HT1080 (cell line): Measurements from ENCODE around the gene CD99. TPM values are rescaled to one million over a fixed set of nuclear protein-coding genes. Genes with fewer than 3 reads are reported as not detected.

Source experiments
- DNase-seq: peaks from one replicate; pipeline ENCODE4 v3.0.0-alpha.2; 2015; ENCODE audit warnings: low read depth
- polyA plus RNA-seq, 2 experiments: library from polyadenylated mRNA; depleted of rRNA; stranded (reverse); fragments of >200 nt; gene quantifications; 2 replicates each; pipeline ENCODE4 v1.2.3, GENCODE V29; 2015
- total RNA-seq: library from RNA; depleted of rRNA; stranded (reverse); fragments of >200 nt; shearing (Covaris generic); gene quantifications from 2 replicates; pipeline ENCODE4 v1.2.3, GENCODE V29; 2014; rRNA removed

The CD99 gene, protein sequence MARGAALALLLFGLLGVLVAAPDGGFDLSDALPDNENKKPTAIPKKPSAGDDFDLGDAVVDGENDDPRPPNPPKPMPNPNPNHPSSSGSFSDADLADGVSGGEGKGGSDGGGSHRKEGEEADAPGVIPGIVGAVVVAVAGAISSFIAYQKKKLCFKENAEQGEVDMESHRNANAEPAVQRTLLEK
- total RNA-seq, result 223 and 276 TPM in 2 replicates
- 434 and 451 TPM in 2 replicates for polyA plus RNA-seq (2015; cell fraction: cytosol; rRNA removed)
- polyA plus RNA-seq (2015; cell fraction: nucleus; rRNA removed), result 155 and 175 TPM in 2 replicates

DNA sequence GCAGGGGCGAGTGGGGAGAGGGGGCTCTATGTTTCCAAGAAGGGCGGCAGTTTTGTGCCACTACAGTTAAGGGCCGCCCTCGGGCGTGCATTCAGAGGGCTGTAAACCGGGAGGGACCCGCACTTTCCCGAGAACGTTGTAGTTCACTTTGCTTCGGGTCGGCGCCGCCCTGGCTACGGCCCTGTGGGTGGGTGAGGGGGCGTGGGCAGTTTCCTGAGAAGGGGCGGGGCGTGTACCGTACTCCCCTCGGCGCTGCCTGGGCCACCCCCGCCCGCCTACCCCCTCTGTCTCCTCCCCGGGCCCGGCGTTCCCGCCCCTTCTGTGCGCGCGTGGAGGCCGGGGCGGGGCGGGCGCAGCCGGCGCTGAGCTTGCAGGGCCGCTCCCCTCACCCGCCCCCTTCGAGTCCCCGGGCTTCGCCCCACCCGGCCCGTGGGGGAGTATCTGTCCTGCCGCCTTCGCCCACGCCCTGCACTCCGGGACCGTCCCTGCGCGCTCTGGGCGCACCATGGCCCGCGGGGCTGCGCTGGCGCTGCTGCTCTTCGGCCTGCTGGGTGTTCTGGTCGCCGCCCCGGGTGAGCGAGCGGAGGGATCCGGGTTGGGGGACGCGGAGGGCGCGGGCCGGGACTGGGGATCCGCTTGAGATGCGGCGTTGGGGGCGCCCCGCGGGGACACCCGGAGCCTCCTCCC is at the start of gene CD99:
Gene CD99 (plus strand): TSS at position 440 of the 687 bp plus-strand sequence. CDS start 66 bp downstream, at position 506.
- DNase-seq, result peak; percentile 83

DNA sequence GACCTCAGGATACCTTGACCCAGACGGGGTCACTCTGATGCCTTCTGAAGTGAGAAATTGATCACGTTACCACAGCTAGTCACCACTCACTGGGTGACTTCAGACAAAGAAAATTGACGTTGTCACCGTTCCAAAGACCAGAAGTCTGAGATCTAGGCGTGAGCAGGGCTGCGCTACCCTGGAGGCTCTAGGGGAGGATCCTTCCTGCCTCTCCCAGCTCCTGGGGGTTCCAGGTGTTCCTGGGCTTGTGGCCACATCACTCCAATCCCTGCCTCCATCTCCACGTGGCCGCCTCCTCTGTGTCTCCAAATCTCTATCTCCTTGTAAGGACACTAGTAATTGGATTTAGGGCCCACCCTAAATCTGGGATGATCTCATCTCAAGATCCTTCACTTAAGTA is 48.9 kb upstream of the CD99 start:
- DNase-seq, result no peak

DNA sequence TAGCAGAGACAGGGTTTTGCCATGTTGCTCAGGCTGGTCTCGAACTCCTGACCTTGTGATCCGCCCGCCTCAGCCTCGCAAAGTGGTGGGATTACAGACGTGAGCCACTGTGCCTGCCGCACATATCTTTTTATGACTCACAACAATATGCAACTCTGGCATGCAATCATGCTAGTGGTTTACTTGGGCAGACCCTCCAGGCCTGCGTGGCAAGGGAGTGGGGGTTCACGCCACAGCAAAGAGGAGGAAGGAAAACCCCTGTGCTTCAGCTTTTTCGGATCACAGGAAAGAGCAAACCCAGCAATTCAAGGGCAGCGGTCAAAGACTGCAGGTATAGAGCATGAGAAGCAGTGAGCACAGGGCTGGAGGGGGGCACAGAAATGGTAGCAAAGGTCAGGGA is 48.3 kb upstream of the CD99 start:
- DNase-seq, result no peak

DNA sequence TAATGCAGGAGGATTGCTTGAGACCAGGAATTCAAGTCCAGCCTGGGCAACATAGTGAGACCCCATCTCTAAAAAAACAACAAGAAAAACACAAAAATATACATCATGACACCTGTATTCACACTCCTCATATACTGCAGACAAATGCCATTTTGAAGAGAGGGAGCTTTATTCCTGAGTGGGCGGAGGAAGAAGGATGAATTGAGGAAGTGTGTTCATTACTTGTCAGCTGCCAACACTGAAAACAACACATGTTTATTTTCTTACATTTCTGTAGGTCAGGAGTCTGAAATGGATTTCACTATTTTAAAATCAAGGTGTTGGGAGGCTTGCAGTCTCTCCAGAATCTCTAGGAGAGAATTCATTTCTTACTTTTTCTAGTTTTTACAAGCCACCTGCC is 47.2 kb upstream of the CD99 start:
- DNase-seq, result no peak

DNA sequence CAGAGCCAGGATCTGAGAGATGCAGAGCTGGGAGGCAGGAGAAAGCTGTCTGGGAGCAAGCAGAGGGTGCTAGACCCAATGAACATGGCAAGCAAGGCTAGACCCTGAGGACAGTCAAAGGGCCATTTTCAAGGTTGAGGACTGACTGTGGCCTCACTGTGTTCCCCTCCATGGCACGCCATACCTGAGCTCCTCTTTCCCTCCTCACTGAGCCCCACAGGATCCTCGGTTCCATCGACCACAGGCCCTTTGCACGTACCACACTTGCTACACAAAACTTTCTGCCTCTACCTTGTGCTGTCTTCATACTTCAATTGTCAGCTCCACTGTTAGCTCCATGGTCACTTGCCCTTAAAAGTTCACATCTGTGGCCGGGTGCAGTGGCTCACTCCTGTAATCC is 45.5 kb upstream of the CD99 start:
- no peak for DNase-seq

DNA sequence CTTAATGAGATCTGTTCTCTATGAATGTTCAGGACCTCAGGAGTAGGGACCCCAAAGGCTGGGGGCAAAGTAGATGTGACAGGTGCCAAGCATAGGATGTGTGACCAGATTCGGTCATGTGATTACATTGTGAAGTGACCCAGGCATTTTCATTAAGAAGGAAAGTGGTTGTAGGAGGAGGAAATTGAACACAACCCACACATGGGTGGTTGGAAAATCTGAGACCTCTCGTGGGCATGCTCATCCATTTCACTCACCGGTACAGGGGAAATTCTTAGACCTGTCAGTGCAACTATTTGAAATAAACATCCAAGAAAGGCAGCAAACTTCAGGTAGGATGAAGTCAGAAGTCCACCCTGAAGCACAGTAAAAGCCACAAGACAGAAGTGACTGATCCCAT is 43.5 kb upstream of the CD99 start:
- no peak for DNase-seq

DNA sequence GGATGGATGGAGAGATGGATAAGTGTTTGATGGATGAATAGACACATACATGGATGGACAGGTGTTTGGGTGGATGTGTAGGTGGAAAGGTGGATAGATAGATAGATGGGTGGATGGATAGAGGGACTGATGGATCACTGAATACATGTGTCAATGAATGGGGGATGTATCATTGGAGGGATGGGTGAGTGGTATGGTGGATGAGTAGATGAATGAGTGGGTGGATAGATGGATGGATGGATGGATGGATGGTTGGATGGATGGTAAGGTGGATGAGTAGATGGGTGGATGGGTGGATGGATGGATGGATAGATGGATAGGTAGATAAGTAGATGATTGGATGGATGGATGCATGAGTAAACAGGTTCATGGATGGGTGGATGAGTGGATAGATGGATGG is 41.1 kb upstream of the CD99 start:
- DNase-seq, result no peak

DNA sequence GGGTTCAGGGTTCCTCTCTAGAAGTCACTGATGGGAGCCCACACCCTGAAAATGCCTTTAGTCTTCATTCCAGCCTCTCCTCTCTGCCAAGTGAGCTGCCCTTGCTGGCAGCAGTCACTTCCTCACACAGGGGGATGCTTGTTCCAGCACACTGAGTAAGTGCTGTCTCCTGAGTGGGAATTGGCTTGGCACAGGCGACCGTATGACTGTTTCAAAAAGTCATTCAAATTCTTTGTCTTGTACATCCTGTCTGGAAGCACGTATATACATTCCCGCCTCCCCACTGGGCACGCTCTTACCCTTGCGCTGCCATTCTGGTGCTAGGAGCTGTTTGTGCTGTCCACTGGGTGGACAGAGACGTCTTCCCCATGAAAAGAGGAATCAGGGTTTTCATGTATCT is 40.2 kb upstream of the CD99 start:
- peak; percentile 53 for DNase-seq

DNA sequence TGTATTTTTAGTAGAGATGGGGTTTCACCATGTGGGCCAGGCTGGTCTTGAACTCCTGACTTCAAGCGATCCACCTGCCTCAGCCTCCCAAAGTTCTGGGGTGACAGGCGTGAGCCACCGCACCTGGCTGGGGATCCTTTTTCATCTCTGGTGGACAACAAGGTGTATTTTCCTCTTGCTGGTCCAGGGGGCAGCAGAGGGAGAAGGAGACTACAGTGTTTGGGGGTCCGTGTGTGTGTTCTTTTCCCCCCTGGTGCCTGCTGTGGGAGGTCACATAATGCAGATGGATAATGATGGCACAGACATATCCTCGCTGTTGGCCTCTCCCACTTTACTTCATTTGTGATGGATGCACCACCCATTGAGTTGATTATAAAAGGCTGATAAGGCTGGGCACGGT is 39.0 kb upstream of the CD99 start:
- DNase-seq, result no peak

DNA sequence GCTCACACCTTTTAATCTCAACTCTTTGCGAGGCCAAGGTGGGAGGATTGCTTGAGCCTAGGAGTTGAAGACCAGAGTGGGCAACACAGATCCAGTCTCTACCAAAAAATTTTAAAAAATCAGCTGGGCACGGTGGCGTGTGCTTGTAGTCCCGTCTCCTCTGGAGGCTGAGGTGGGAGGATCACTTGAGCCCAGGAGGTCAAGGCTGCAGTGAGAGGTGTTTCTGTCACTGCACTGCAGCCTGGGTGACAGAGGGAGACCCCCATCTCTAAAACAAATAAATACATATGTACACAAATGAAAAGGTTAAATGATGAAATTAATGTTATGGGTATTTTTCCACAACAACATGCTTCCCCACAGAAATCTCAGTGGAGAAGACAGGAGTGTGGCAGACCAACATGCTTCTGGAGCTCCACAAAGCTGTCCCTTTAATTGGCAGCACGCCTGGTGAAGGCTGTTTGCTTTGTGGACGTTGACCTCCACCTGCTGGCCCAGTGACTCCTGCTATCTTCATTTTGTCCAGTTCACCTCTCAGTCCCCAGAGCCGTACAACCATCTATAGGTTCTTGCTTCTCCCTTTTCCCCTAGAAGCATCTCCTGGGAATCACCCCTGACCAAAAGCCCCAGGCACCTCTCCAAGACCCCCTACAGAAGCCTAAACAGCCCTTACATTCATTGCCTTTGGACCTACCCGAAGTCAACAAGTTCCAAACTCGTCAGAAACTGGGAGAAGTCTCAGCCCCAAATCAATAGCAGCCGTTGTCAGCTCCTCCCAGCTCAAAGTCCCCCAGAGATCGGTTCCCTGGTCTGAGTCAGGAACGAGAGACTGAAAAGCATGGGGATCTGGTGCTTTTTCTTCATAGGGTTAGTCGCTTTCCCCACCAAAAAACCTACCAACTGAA is 36.4 kb upstream of the CD99 start:
- no peak for DNase-seq

DNA sequence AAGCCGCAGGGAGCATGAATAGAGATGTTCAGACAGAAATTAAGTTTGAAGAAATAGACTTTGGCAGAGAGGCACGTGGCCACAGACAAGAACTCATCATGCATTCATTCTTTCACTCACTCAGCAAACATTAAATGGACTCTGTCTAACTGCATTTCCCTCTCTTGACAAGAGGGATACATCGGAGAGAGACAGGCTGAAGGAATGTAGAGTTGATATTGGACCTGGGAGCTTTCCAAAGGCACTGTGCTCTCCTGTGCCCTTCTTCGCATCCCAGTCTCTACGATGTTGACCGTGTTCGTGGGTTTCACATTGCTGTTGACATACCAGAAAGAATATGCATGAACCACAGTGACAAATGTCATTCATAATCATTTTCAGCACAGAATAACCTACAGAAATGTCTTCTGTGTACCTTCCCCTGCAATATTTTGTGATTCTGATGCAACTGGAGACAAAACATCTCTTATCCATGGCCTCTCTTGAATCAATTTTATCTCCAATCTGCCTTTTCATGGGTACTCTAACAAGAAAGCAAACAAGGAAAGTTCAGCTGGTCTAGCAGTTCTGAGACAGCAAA is 34.7 kb upstream of the CD99 start:
- DNase-seq, result no peak

DNA sequence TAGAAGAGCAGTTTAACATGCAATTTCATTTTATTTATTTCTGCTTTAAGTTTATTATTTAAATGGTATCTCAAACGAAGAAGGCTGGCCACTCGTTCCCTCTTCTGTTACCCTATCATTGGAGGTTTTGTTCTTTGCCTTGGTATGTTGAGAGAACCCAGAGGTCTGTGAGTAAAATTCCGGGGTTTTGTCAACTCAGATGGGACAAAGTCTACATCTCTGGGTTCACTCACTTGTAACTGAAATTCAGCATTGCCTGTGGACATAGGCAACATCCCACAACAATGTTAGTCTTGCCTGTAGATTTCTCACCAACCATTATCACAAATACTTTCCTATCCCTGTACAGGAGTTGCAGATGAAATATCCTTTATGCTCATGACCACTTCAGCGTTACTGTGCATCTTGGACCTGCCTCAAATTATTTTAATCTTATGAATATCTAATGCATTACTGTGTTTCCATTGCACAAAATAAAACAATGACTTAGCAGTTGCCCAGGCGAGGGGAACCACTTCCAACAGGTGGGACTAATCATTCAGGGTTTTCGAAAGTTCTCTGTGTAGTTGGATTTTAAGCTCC is 33.5 kb upstream of the CD99 start:
- DNase-seq, result no peak

DNA sequence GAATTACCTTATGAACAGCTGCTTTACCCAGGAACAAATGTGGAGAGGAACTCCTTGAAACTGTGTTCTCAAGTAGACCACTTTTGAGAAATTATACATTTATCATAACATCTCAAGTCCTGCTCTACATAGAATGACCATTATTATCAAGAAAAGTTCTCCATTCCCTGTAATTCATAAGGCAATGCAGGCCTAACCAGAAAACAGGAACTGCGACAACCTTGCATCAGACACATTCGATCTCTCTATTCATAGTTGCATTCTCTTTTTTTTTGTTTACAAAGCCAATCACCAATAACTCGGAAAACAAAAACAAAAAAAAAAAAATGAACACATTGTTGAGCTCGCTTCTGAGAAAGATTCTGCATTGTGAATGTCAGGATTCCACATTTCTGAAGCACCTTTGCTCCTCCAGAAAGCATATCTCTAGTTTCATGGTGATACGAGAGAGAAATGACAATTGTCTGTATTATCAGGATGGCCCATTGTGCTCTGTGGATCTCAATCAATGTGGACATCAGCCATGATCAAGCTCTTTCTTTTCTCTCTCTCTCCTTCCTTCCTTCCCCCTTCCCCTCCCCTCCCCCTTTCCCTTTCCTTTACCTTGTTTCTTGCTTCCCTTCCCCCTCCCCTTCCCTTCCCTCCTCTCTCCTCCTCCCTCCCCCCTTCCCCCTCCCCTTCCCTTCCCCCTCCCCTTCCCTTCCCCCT is 32.4 kb upstream of the CD99 start:
- DNase-seq, result no peak

DNA sequence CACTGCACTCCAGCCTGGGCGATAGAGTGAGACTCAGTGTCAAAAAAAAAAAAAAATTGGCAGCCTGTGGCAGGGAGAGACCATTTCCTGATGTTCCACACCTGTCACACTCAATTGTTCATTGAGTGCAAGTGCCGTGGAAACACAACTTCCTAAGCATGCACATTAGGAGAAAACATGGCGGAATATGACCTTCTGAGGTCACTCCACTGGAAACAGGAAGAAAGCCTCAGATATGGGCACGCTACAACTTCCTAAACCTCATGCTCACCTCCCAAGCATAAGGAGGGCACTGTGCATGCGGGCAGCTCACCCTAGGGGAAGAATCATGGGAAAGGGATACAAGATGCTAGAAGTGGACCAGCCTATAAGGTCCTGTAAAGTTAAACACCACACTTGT is 28.5 kb upstream of the CD99 start:
- no peak for DNase-seq

DNA sequence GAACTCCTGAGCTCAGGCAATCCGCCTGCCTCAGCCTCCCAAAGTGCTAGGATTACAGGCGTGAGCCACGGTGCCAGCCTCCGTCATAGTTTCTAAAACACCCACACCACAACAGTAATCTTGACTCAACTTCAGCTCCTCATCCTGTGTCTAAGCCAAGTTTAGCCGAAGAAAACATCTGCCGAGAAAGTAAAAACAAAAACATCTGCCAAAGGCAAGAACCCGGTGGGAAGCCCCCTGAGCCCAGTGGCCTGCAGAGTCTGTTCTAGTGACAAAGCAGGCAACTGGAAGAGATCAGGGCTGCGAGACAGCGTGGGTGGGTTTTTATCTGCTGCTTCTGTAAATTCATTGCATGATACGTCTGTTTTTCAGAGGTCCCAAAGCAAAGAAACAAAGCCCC is 26.6 kb upstream of the CD99 start:
- DNase-seq, result no peak

DNA sequence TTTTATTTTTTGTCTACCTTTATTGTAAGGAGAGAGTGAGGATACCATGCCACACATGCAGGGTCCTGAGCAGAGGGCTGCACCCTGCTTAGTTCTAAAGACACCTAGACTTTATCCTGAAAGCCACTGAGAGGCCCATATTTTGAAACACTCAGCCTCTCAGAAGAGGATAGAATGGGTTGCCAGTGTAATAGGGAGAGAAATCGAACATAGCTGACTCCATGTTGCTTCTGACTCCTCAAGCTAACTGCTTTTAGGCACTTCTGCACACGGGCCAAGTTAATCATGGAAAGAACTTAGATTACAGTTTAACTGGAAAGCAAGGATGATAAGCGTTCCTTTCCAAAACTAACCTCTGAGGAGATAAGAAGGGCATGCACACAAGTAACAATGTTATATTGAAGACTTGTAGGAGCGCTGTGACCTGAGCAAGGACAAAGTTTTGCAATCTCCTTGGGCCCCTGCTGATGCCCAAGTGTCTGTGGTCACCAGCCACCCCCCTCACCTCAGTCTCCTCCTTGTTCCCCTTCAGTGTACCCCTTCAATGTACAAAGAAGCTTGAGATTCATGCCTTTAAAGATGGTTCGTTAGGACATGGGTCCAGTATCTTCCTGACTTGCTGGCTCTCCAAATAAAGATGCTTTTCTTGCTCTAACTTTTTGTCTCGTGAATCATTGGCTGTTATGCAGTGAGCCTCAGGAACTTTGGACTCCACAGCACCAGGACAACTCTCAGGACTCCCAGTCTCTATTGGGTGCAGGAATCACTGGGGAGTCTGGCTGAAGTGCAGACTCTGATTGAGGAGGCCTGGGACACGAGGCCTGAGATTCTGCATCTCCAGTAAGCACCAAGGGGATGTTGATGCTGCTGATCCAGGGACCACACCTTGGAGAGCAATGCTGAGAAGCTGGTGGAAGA is 25.4 kb upstream of the CD99 start:
- no peak for DNase-seq

DNA sequence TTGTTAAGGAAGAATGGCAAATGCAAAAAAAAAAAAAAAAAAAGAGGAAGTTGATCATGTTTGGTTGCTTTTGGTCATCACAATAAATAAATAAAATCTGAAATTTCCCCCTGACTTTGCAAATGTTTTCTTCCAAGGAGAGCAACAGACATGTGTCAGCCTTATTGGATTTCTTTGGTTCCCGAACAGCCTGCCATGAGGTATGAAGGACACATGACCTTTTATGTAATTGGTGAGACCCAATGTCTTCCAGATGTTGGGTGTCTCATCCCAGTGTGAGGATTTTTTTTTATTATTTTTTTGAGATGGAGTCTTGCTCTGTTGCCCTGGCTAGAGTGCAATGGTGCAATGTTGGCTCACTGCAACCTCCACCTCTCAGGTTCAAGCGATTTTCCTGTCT is 24.6 kb upstream of the CD99 start:
- DNase-seq, result no peak

DNA sequence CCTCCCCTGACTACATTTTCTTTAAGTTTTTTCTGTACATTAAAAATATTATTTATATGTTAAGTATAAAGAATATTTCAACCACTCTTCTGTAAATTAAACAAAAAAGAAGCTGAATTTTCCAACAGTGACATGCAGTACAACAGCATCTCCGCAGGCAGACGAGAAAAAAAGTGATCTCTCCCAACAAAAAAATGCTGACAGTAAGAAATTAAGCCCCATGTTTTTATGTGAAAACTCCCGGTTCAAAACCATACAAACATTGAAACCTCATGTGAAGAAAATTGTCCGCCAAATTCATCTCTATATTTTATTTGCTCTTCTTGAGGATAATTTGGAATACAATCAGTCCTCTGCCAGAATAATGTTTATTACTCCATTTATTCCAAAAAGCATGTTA is 20.1 kb upstream of the CD99 start:
- DNase-seq, result no peak

DNA sequence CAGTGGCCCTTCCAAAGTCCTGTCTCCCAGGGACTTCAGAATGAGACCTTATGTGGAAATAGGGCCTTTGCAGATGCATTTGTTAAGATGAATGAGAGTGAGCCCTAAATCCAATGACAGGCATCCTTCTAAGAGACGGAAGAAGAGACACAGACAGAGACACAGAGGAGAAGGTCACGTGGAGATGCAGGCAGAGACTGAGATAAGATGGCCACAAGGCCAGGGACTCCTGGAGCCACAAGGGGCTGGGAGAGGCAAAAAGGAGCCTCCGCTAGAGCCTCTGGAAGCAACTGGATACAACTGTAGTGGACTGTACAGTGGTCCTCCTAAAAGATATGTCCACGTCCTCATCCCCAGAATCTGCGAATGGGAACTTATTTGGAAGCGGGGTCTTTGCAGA is 19.0 kb upstream of the CD99 start:
- no peak for DNase-seq

DNA sequence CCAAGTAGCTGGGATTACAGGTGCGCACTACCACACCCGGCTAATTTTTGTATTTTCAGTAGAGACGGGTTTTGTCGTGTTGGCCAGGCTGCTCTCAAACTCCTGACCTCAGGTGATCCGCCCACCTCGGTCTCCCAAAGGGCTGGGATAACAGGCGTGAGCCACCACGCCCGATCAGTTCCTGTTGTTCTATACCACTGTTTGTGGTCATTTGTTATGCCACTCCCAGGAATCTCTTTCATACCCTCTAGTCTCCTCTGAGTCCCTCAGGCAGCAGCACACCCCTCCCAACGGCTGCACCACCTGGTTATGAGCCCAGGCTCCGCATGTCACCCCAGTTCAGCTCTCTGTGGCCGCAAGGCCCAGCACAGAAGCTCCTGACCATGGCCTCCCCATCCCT is 17.5 kb upstream of the CD99 start:
- no peak for DNase-seq
